ENCODE measurements around the gene CACNG4. TPM values are rescaled to one million over a fixed set of nuclear protein-coding genes. Genes with fewer than 3 reads are reported as not detected.

The CACNG4 gene
- polyA plus RNA-seq, 6 donors from 2014 or later: not detected

- ATAC-seq (ENCODE audit: low read depth in 2 of 2) (no peak), DNase-seq (no peak)
- Mint-ChIP-seq H3K36me3 (peaks cover 0 to 17% of the 10 kb centered on the region in 2 donors), H3K27me3 (peaks cover 4 to 37% (median 16%) of the 10 kb centered on the region in 3 donors), H3K27ac (no peak overlapping the region), H3K4me3 (no peak overlapping the region), H3K4me1 (no peaks in the 10 kb centered on the region), H3K9me3 (peaks cover 10 to 28% (median 24%) of the 10 kb centered on the region in 7 donors)
These were observed 30.5 kb upstream of the CACNG4 start for GRCh38 chr17:66934040-66934439.

DNA sequence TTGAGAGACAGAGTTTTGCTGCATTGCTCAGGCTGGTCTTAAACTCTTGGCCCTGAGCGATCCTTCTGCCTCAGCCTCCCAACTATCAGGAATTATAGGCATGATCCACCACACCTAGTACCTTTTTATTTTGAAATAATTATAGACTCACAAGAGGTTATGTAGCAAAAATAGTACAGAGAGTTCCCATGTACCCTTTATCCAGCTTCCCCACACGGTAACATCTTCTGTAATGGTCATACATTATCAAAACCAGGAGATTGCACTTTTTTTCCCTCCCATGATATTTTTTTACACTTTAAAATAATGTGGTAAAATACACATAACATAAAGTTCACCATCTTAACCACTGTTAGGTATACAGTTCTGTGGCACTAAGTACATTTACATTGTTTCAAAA is 28.8 kb upstream of the CACNG4 start:
- Mint-ChIP-seq H3K4me3 (no peak overlapping the region), H3K4me1 (no peaks in the 10 kb centered on the region), H3K27ac (no peak overlapping the region), H3K9me3 (peaks cover 10 to 28% (median 24%) of the 10 kb centered on the region in 7 donors), H3K27me3 (peaks cover 2 to 37% (median 26%) of the 10 kb centered on the region in 3 donors), H3K36me3 (peaks cover 0 to 17% of the 10 kb centered on the region in 2 donors)
- ATAC-seq (ENCODE audit: low read depth in 2 of 2): no peak
- no peak for DNase-seq

GRCh38 chr17:66938656-66939055 is 25.9 kb upstream of the CACNG4 start:
- H3K27ac Mint-ChIP-seq: no peak overlapping the region

GRCh38 chr17:66939461-66940114 is 24.9 kb upstream of the CACNG4 start:
- ATAC-seq (ENCODE audit: low read depth in 2 of 2) (no peak), DNase-seq (no peak)
- Mint-ChIP-seq H3K4me1 (peaks cover 0 to 4% (median 0%) of the 10 kb centered on the region in 3 donors), H3K4me3 (no peak overlapping the region), H3K27me3 (peaks cover 34 to 53% (median 50%) of the 10 kb centered on the region in 3 donors), H3K36me3 (peaks cover 0 to 27% of the 10 kb centered on the region in 2 donors), H3K9me3 (peaks cover 18 to 42% (median 24%) of the 10 kb centered on the region in 7 donors), H3K27ac (no peak overlapping the region)

More at GRCh38 chr17:66938656-66939055, 25.9 kb upstream of the CACNG4 start:
- peaks cover 26 to 44% (median 40%) of the 10 kb centered on the region in 3 donors for H3K27me3 Mint-ChIP-seq
- H3K36me3 Mint-ChIP-seq: peaks cover 0 to 27% of the 10 kb centered on the region in 2 donors
- DNase-seq (no peak), ATAC-seq (ENCODE audit: low read depth in 2 of 2) (no peak)
- peaks cover 16 to 41% (median 24%) of the 10 kb centered on the region in 7 donors for H3K9me3 Mint-ChIP-seq
- H3K4me3 Mint-ChIP-seq: no peak overlapping the region
- no peaks in the 10 kb centered on the region for H3K4me1 Mint-ChIP-seq

DNA sequence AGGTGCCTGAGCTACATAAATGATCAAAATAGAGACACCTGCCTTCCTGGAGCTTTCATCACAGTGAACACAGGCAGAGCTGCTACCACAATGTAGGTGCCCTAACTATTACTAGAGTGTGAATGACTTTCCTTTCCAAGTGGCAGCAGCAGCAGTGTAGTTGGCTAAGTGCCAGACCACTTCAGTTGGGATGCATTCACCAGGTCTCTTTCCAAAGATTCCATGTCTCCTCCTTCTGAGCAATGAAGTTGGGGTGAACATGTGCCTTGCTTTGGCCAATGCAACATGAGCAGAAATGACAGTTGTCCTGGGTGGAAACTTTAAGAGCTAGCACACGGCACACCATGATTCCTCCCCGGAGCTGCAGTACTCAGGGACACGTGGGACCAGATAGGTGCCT is 23.3 kb upstream of the CACNG4 start:
- Mint-ChIP-seq H3K4me3 (no peak overlapping the region), H3K36me3 (peaks cover 0 to 27% of the 10 kb centered on the region in 2 donors), H3K9me3 (peaks cover 12 to 35% (median 18%) of the 10 kb centered on the region in 7 donors), H3K27me3 (peaks cover 43 to 64% (median 57%) of the 10 kb centered on the region in 3 donors), H3K27ac (no peak overlapping the region), H3K4me1 (peaks cover 5 to 12% (median 5%) of the 10 kb centered on the region in 3 donors)
- DNase-seq (no peak), ATAC-seq (ENCODE audit: low read depth in 2 of 2) (no peak)

DNA sequence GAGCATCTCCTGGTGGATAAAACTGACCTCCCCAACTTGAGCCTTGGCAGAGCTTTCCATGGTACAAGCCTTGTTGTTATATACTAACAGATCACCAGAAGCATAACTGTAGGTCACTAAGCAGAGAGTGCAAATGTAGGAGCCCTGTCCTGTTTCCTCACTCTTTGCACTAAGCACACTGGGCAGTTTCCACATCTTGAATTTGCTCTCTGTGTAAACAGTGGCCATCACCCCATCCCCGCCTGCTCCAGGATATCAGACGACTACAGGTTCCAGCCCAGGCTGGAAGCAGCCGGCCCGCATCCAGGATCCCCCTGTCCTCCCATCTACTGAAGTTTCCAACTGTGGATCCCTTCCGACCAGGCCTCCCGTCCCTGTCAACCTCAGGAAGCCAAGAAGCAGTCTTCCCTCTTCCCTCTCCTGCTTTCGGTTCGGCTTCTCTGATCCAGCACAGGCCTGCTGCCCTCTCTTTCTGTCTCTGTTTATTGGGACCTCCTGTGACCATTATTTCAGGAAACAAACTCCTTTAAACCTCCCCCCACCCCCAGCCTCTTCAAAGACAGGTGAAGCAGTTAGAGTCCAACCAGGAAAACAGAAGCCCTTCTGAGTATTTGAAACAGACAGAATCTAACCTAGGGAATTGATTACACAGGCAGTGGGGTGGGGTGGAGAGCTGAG is 22.6 kb upstream of the CACNG4 start:
- peaks cover 12 to 30% (median 16%) of the 10 kb centered on the region in 7 donors for H3K9me3 Mint-ChIP-seq
- H3K4me3 Mint-ChIP-seq: no peak overlapping the region
- H3K27me3 Mint-ChIP-seq: peaks cover 47 to 64% (median 63%) of the 10 kb centered on the region in 3 donors
- DNase-seq (no peak), ATAC-seq (ENCODE audit: low read depth in 2 of 2) (no peak)
- peak overlapping the region in 1 of 6 donors; percentile 55 for H3K27ac Mint-ChIP-seq
- H3K4me1 Mint-ChIP-seq: peaks cover 5 to 12% (median 8%) of the 10 kb centered on the region in 3 donors
- H3K36me3 Mint-ChIP-seq: peaks cover 0 to 27% of the 10 kb centered on the region in 2 donors

- ATAC-seq (ENCODE audit: low read depth in 2 of 2) (no peak), DNase-seq (no peak)
- peaks cover 0 to 20% of the 10 kb centered on the region in 2 donors for H3K36me3 Mint-ChIP-seq
- H3K27ac Mint-ChIP-seq: peak overlapping the region in 1 of 6 donors; percentile 55
- no peak overlapping the region for H3K4me3 Mint-ChIP-seq
- peaks cover 9 to 24% (median 13%) of the 10 kb centered on the region in 7 donors for H3K9me3 Mint-ChIP-seq
- H3K27me3 Mint-ChIP-seq: peaks cover 47 to 64% (median 62%) of the 10 kb centered on the region in 3 donors
- H3K4me1 Mint-ChIP-seq: peaks cover 5 to 12% (median 8%) of the 10 kb centered on the region in 3 donors
These were observed 21.8 kb upstream of the CACNG4 start for GRCh38 chr17:66942451-66943264.

GRCh38 chr17:66943484-66943883 is 21.0 kb upstream of the CACNG4 start:
- Mint-ChIP-seq H3K27me3 (peaks cover 47 to 63% (median 56%) of the 10 kb centered on the region in 3 donors), H3K36me3 (peaks cover 0 to 12% of the 10 kb centered on the region in 2 donors), H3K4me1 (peaks cover 5 to 12% (median 8%) of the 10 kb centered on the region in 3 donors), H3K4me3 (no peak overlapping the region), H3K9me3 (peaks cover under 1 to 15% (median 5%) of the 10 kb centered on the region in 7 donors), H3K27ac (peak overlapping the region in 1 of 6 donors; percentile 3)
- ATAC-seq (ENCODE audit: low read depth in 2 of 2) (no peak), DNase-seq (no peak)

- H3K9me3 Mint-ChIP-seq: peaks cover 0 to 14% (median 5%) of the 10 kb centered on the region in 7 donors
- ATAC-seq (ENCODE audit: low read depth in 2 of 2) (no peak), DNase-seq (no peak)
- H3K36me3 Mint-ChIP-seq: peaks cover 0 to 10% of the 10 kb centered on the region in 2 donors
- peaks cover 5 to 12% (median 8%) of the 10 kb centered on the region in 3 donors for H3K4me1 Mint-ChIP-seq
- peaks cover 47 to 73% (median 64%) of the 10 kb centered on the region in 3 donors for H3K27me3 Mint-ChIP-seq
- peak overlapping the region in 1 of 6 donors; percentile 21 for H3K27ac Mint-ChIP-seq
- no peak overlapping the region for H3K4me3 Mint-ChIP-seq
These were observed 20.0 kb upstream of the CACNG4 start for GRCh38 chr17:66944351-66945146.

- ATAC-seq (ENCODE audit: low read depth in 2 of 2) (no peak), DNase-seq (no peak)
- H3K27me3 Mint-ChIP-seq: peaks cover 47 to 75% (median 70%) of the 10 kb centered on the region in 3 donors
- H3K9me3 Mint-ChIP-seq: peaks cover 0 to 14% (median 5%) of the 10 kb centered on the region in 7 donors
- no peak overlapping the region for H3K27ac Mint-ChIP-seq
- H3K36me3 Mint-ChIP-seq: peaks cover 0 to 10% of the 10 kb centered on the region in 2 donors
- H3K4me3 Mint-ChIP-seq: no peak overlapping the region
- peaks cover 5 to 12% (median 8%) of the 10 kb centered on the region in 3 donors for H3K4me1 Mint-ChIP-seq
These were observed 19.2 kb upstream of the CACNG4 start for GRCh38 chr17:66945147-66945835.

DNA sequence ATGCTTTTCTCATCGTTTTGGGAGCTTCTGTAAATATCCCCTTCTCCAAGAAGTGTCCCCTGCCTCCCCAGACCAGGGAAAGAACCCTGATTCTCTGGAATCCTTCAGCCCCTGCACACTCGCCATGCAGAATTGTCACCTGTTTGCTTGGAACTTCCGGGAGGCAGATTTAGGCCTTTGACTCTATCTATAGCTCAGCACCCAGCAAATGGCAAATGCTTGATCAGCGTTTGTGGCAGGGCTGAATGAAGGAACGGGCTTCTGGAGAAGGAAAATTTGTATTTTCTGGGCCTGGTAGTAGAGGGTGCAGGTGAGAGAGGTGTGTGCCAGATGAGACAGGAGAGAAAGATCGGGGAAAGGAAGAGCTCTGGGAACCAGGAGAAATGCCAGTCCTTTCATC is 18.3 kb upstream of the CACNG4 start:
- peaks cover 5 to 12% (median 8%) of the 10 kb centered on the region in 3 donors for H3K4me1 Mint-ChIP-seq
- no peak overlapping the region for H3K4me3 Mint-ChIP-seq
- H3K36me3 Mint-ChIP-seq: peaks cover 0 to 10% of the 10 kb centered on the region in 2 donors
- H3K27ac Mint-ChIP-seq: no peak overlapping the region
- ATAC-seq (ENCODE audit: low read depth in 2 of 2) (no peak), DNase-seq (no peak)
- peaks cover 40 to 78% (median 76%) of the 10 kb centered on the region in 3 donors for H3K27me3 Mint-ChIP-seq
- H3K9me3 Mint-ChIP-seq: peaks cover 0 to 12% (median 5%) of the 10 kb centered on the region in 7 donors

DNA sequence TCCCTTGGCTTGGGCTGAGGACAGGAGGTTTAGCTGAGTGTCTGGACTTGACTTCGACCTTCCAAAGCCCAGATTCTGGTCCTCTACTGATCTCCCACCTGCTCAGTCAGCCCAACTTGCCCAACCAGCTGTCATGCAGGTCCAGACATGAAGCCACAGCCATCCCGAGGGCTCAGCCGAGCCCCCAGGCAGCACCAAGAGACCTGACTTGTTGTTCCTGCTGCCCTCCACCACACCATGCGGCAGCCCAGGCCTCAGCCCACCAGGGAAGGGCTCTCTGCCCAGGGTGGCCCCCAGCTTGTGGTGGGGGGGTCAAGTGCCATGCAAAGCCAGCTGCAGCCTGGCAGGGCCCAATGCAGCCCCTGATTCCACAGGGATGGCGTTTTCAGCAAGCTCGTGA is 17.2 kb upstream of the CACNG4 start:
- Mint-ChIP-seq H3K4me1 (peaks cover 5 to 12% (median 8%) of the 10 kb centered on the region in 3 donors), H3K4me3 (no peak overlapping the region), H3K36me3 (peaks cover 0 to 6% of the 10 kb centered on the region in 2 donors), H3K9me3 (peaks cover 0 to 10% (median 4%) of the 10 kb centered on the region in 7 donors), H3K27ac (no peak overlapping the region), H3K27me3 (peaks cover 30 to 70% (median 70%) of the 10 kb centered on the region in 3 donors)
- no peak for DNase-seq
- ATAC-seq (ENCODE audit: low read depth in 2 of 2): no peak
